H1 (cell line): ENCODE data around the gene MEMO1. TPM values are rescaled to one million over a fixed set of nuclear protein-coding genes. Genes with fewer than 3 reads are reported as not detected.

ENCODE experiments used
- CTCF ChIA-PET: fragments of 300-600 bp; sonication (Branson Sonifier 250); formaldehyde crosslinking; loops from one replicate; lab custom pipeline; 2021; ENCODE audit not compliant: partially characterized antibody; lab: Charles Lee
- POLR2A ChIA-PET: fragments of 300-600 bp; sonication (Branson Sonifier 250); formaldehyde crosslinking; loops from one replicate; lab custom pipeline; 2021; ENCODE audit warnings: inconsistent platforms; ENCODE audit not compliant: partially characterized antibody; lab: Charles Lee
- DNase-seq, 2 experiments: peaks; one replicate each; pipeline versions ENCODE4 v3.0.0 to v3.0.0-alpha.2; 2010 to 2022; ENCODE audit warnings: low spot score in 2 of 2, low read depth in 1 of 2, mixed read lengths in 1 of 2
- FAIRE-seq: peaks from 2 replicates; lab custom pipeline; 2011; peaks lifted over from hg19 to GRCh38; lab: Jason Lieb, UNC
- H2AFZ ChIP-seq: 2 replicates; pipeline ENCODE4 v1.8.1; 2012; ENCODE audit warnings: low read length, inconsistent platforms
- H2AK5ac ChIP-seq: 2 replicates; pipeline ENCODE4 v1.6.1; 2013; ENCODE audit warnings: low read depth, low read length
- H2BK120ac ChIP-seq: replicated peaks from 2 replicates; pipeline ENCODE3; 2013; ENCODE audit warnings: low read depth, low read length, inconsistent platforms
- H2BK12ac ChIP-seq: 2 replicates; pipeline ENCODE4 v1.6.1; 2013; ENCODE audit warnings: low read depth, low read length
- H2BK15ac ChIP-seq: 2 replicates; pipeline ENCODE4 v1.6.1; 2013; ENCODE audit warnings: low read length
- H2BK20ac ChIP-seq: 2 replicates; pipeline ENCODE4 v1.6.1; 2013; ENCODE audit warnings: low read length
- H2BK5ac ChIP-seq: 2 replicates; pipeline ENCODE4 v1.6.1; 2013; ENCODE audit warnings: low read depth, low read length
- H3K14ac ChIP-seq: 2 replicates; pipeline ENCODE4 v1.6.1; 2013; ENCODE audit warnings: inconsistent platforms; ENCODE audit not compliant: insufficient read length
- H3K18ac ChIP-seq: 2 replicates; pipeline ENCODE4 v1.6.1; 2013; ENCODE audit warnings: low read length; ENCODE audit errors: extremely low read depth
- H3K23ac ChIP-seq: 2 replicates; pipeline ENCODE4 v1.6.1; 2013; ENCODE audit warnings: inconsistent platforms; ENCODE audit not compliant: insufficient read length
- H3K23me2 ChIP-seq: 2 replicates; pipeline ENCODE4 v1.6.1; 2013; ENCODE audit warnings: low read depth, low read length
- H3K27ac ChIP-seq: 2 replicates; pipeline ENCODE4 v1.6.1; 2011; ENCODE audit warnings: low read depth, low read length, inconsistent platforms
- H3K27me3 ChIP-seq, 4 experiments: replicated peaks in 1 of 4; 1 replicate in 1 of 4; 2 replicates in 3 of 4; pipeline versions ENCODE4 v1.6.1 to v1.8.1; 2011 to 2013; ENCODE audit warnings: low read length in 3 of 4, mild to moderate bottlenecking in 3 of 4, inconsistent platforms in 2 of 4, mixed read lengths in 2 of 4, moderate library complexity in 1 of 4; ENCODE audit not compliant: control insufficient read depth in 3 of 4, insufficient read depth in 3 of 4; ENCODE audit errors: extremely low read depth in 1 of 4
- H3K36me3 ChIP-seq, 4 experiments: 2 replicates each; pipeline versions ENCODE4 v1.6.1 to v1.8.1; 2011 to 2013; ENCODE audit warnings: mild to moderate bottlenecking in 4 of 4, low read length in 3 of 4, moderate library complexity in 2 of 4, control low read depth in 1 of 4, inconsistent platforms in 1 of 4; ENCODE audit not compliant: insufficient read depth in 4 of 4, control insufficient read depth in 2 of 4
- H3K4ac ChIP-seq: replicated peaks from 2 replicates; pipeline ENCODE3; 2013; ENCODE audit warnings: low read length, low read depth, mixed read lengths, inconsistent platforms; ENCODE audit not compliant: insufficient read length
- H3K4me1 ChIP-seq, 4 experiments: replicated peaks in 1 of 4; 1 replicate in 1 of 4; 2 replicates in 3 of 4; pipeline versions ENCODE4 v1.6.1 to v1.8.1; 2011 to 2013; ENCODE audit warnings: low read length in 3 of 4, inconsistent platforms in 2 of 4, mixed read lengths in 1 of 4; ENCODE audit not compliant: insufficient read depth in 4 of 4, control insufficient read depth in 3 of 4
- H3K4me2 ChIP-seq, 2 experiments: 2 replicates each; pipeline versions ENCODE4 v1.6.1 to v1.8.1; 2011 to 2013; ENCODE audit warnings: low read depth in 2 of 2, low read length in 2 of 2, control low read depth in 1 of 2, inconsistent platforms in 1 of 2, mild to moderate bottlenecking in 1 of 2; ENCODE audit not compliant: insufficient read depth in 1 of 2
- H3K4me3 ChIP-seq, 4 experiments: fragments of 200-600, 300-600 bp in 1 of 4; sonication (generic), shearing (Covaris generic), sonication (Bioruptor Twin) in 1 of 4; 2 replicates each; pipeline versions ENCODE4 v1.5.1 to v1.8.1; 2011 to 2016; ENCODE audit warnings: low read length in 4 of 4, low read depth in 3 of 4, control low read depth in 2 of 4, inconsistent platforms in 2 of 4, mild to moderate bottlenecking in 2 of 4, mixed read lengths in 1 of 4, moderate library complexity in 1 of 4; ENCODE audit not compliant: insufficient read depth in 2 of 4; ENCODE audit errors: extremely low read depth in 1 of 4
- H3K56ac ChIP-seq: replicated peaks from 2 replicates; pipeline ENCODE3; 2013; ENCODE audit warnings: low read depth, mild to moderate bottlenecking, mixed read lengths, low read length, inconsistent platforms; ENCODE audit not compliant: insufficient read length
- H3K79me1 ChIP-seq: 2 replicates; pipeline ENCODE4 v1.6.1; 2013; ENCODE audit warnings: low read depth, low read length, control low read depth
- H3K79me2 ChIP-seq, 2 experiments: 2 replicates each; pipeline versions ENCODE4 v1.6.1 to v1.8.1; 2012 to 2013; ENCODE audit warnings: low read length in 2 of 2, mild to moderate bottlenecking in 2 of 2, inconsistent platforms in 1 of 2; ENCODE audit not compliant: insufficient read depth in 2 of 2, control insufficient read depth in 1 of 2
- H3K9ac ChIP-seq, 4 experiments: replicated peaks in 1 of 4; 1 replicate in 1 of 4; 2 replicates in 3 of 4; pipeline versions ENCODE4 v1.6.1 to v1.8.1; 2011 to 2013; ENCODE audit warnings: low read depth in 3 of 4, low read length in 3 of 4, control low read depth in 2 of 4, mild to moderate bottlenecking in 2 of 4, moderate library complexity in 2 of 4, inconsistent platforms in 1 of 4; ENCODE audit errors: extremely low read depth in 1 of 4
- H3K9me3 ChIP-seq, 2 experiments: 2 replicates each; pipeline versions ENCODE4 v1.6.1 to v1.8.1; 2012 to 2013; ENCODE audit warnings: mild to moderate bottlenecking in 2 of 2, moderate library complexity in 2 of 2, control low read depth in 1 of 2, inconsistent platforms in 1 of 2, low read depth in 1 of 2, low read length in 1 of 2, mixed read lengths in 1 of 2; ENCODE audit not compliant: insufficient read depth in 2 of 2
- H4K20me1 ChIP-seq, 2 experiments: replicated peaks in 1 of 2; 2 replicates each; pipeline versions ENCODE3 to v1.8.1; 2011 to 2013; ENCODE audit warnings: inconsistent platforms in 2 of 2, low read length in 2 of 2, mild to moderate bottlenecking in 1 of 2; ENCODE audit not compliant: insufficient read depth in 2 of 2, control insufficient read depth in 1 of 2
- H4K5ac ChIP-seq: 2 replicates; pipeline ENCODE4 v1.6.1; 2013; ENCODE audit warnings: low read length, low read depth, mixed read lengths, inconsistent platforms; ENCODE audit not compliant: insufficient read length
- H4K8ac ChIP-seq: 2 replicates; pipeline ENCODE4 v1.8.0; 2013; ENCODE audit warnings: mild to moderate bottlenecking, moderate library complexity, low read length, inconsistent platforms; ENCODE audit not compliant: insufficient read depth; ENCODE audit errors: extremely low read depth
- H4K91ac ChIP-seq: replicated peaks from 2 replicates; pipeline ENCODE3; 2013; ENCODE audit warnings: low read length, mixed read lengths, inconsistent platforms; ENCODE audit not compliant: insufficient read length
- BCL11A ChIP-seq, 2 experiments: IDR thresholded peaks; one replicate each; pipeline ENCODE4 v1.6.1; 2011; ENCODE audit warnings: low read depth in 2 of 2, low read length in 2 of 2, mild to moderate bottlenecking in 2 of 2
- CTBP2 ChIP-seq: IDR thresholded peaks from 2 replicates; pipeline ENCODE4 v1.7.0; 2011; ENCODE audit warnings: borderline replicate concordance, mild to moderate bottlenecking, moderate library complexity, mixed read lengths, low read length; ENCODE audit not compliant: insufficient read depth, insufficient read length
- WGBS, 2 experiments: shearing (Covaris generic) in 1 of 2; methylation state at CpG; one replicate each; pipeline versions ENCODE4 v1.1.6 to v1.1.7; 2013 to 2015; ENCODE audit warnings: low lambda C conversion rate in 2 of 2, mixed read lengths in 2 of 2, inconsistent platforms in 1 of 2, low coverage in 1 of 2, missing lambda C conversion rate in 1 of 2; ENCODE audit not compliant: insufficient replicate concordance in 2 of 2, insufficient coverage in 1 of 2, insufficient read length in 1 of 2; ENCODE audit errors: extremely low coverage in 1 of 2, missing lambda C conversion rate in 1 of 2; 5-methylcytosine and 5-hydroxymethylcytosine counted together
- polyA plus RNA-seq, 7 experiments: library from polyadenylated mRNA; depleted of rRNA in 3 of 7; stranded (reverse) in 5 of 7; unstranded in 2 of 7; fragments of >200 nt in 5 of 7; fragments of 200-250 nt in 2 of 7; gene quantifications; 1 replicate in 5 of 7; 2 replicates in 1 of 7; 4 replicates in 1 of 7; pipeline versions ENCODE4 v1.2.1 to v1.2.3, GENCODE V29; 2011 to 2013; ENCODE audit warnings: missing spikeins in 2 of 7, mixed read lengths in 2 of 7
- total RNA-seq: library from RNA; stranded (reverse); fragmentation: NEBNext Ultra II Directional; extraction: Animal tissue kit (Norgen Biotek cat#: 25700); gene quantifications from 2 replicates; pipeline ENCODE4 v1.2.1, GENCODE V29; 2021

Gene MEMO1
- total and polyA plus RNA-seq, 2 of the 8 experiments (the other 6 are each of a cell fraction or from before 2014, with no cell fraction given) = 26.9 to 54.7 TPM

DNA sequence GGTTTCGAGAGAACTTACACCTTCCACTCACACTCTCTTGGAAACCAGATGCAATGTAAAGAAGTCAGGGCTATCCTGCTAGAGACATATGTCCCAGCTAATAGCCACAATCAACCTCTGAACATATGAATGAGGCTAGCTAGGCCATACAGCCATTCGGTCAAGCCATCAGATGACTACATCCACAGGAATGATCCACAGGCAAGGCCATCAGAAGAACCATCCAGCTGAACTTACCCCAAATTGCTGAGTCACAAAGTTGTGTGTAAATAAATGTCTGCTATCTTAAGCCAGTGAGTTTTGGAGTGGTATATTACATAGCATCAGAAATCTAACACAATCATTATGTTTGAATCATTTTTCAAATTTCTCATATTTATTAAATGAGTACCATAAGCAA lies 47.3 kb upstream of the MEMO1 start:
- Histone ChIP-seq H3K79me2 (no peaks in the 10 kb centered on the region), H3K4me2 (no peak overlapping the region), H4K20me1 (no peaks in the 10 kb centered on the region), H2BK120ac (no peak overlapping the region), H3K9me3 (no peaks in the 10 kb centered on the region), H3K9ac (no peak overlapping the region), H3K23ac (no peak overlapping the region), H2BK15ac (no peak overlapping the region), H2BK20ac (no peak overlapping the region), H4K91ac (no peak overlapping the region), H3K27me3 (no peaks in the 10 kb centered on the region), H3K23me2 (peaks cover 3% of the 10 kb centered on the region; the same call in 1 of the 2 replicates), H3K14ac (no peak overlapping the region)
- POLR2A ChIA-PET = interaction anchor here (1.2 to 2.5 kb wide), 2 partner anchors 16 to 18 kb away, joined by 3 to 10 read pairs; partner anchors contain the start of gene DPY30
- CTCF ChIA-PET = interaction anchor here (1.1 kb wide), 1 partner anchor 16 kb away, joined by 5 read pairs; no protein-coding TSS in a partner anchor
- no peak for FAIRE-seq
- TF ChIP-seq BCL11A (IDR thresholded peaks at IDR 0.05; ENCODE audit: low read depth in 2 of 2, low read length in 2 of 2) = no peak
- TF ChIP-seq CTBP2 = no peak
- TF ChIP-seq, all 59 proteins: peak for 0
- Histone ChIP-seq H2BK5ac (no peak overlapping the region), H2AFZ (no peak overlapping the region), H3K4ac (no peak overlapping the region), H4K5ac (no peak overlapping the region), H4K8ac (no peak overlapping the region), H3K18ac (no peak overlapping the region), H3K27ac (no peak overlapping the region), H3K56ac (no peak overlapping the region), H3K4me1 (peaks cover 0 to 2% (median 0%) of the 10 kb centered on the region in 4 experiments; a peak in 1 of 7 replicates), H2AK5ac (no peak overlapping the region), H3K4me3 (no peak overlapping the region), H3K36me3 (no peaks in the 10 kb centered on the region), H3K79me1 (no peaks in the 10 kb centered on the region), H2BK12ac (no peak overlapping the region)
- no peak for DNase-seq
- WGBS, 2 experiments = 87% methylated on average over 2 of the region's 2 CpGs; no CpG with 5 or more reads in 1 of the 2 experiments
